GM12878 (cell line): Measurements from ENCODE around the gene PREB. TPM values are rescaled to one million over a fixed set of nuclear protein-coding genes. Genes with fewer than 3 reads are reported as not detected.

Experiments used
- ATAC-seq: fragments of 200-7000 bp; cut with Tn5 transposase; 3 replicates; pipeline ENCODE4 v1.9.1; 2020; ENCODE audit warnings: mild to moderate bottlenecking, moderate library complexity
- BruUV-seq: library from RNA; stranded (reverse); fragments of 400-500 nt; replicated peaks from 2 replicates; lab custom pipeline; 2021; lab: Mats Ljungman, UMichigan
- CTCF ChIA-PET: fragments of 300-600 bp; sonication (Branson Sonifier 250); formaldehyde crosslinking; extraction: SDS; loops from one replicate; lab custom pipeline; 2021; ENCODE audit warnings: inconsistent platforms; lab: Yijun Ruan, JAX
- POLR2A ChIA-PET: fragments of 350-600 bp; formaldehyde crosslinking; extraction: SDS; loops from one replicate; lab custom pipeline; 2021; ENCODE audit warnings: inconsistent platforms; lab: Charles Lee
- RAD21 ChIA-PET: fragments of 300-600 bp; sonication (Branson Sonifier 250); formaldehyde crosslinking; loops from one replicate; lab custom pipeline; 2023; ENCODE audit warnings: antibody characterized with exemption; ENCODE audit not compliant: unreplicated experiment; lab: Charles Lee
- SMC1A ChIA-PET: fragments of 300-600 bp; sonication (Branson Sonifier 250); formaldehyde crosslinking; loops from one replicate; lab custom pipeline; 2023; ENCODE audit not compliant: unreplicated experiment, uncharacterized antibody; lab: Charles Lee
- DNase-seq: peaks from one replicate; pipeline ENCODE4 v3.0.0-alpha.2; 2011; ENCODE audit warnings: low read depth, low spot score
- FAIRE-seq: peaks from 3 replicates; lab custom pipeline; 2011; peaks lifted over from hg19 to GRCh38; lab: Jason Lieb, UNC
- H2AFZ ChIP-seq: 2 replicates; pipeline ENCODE4 v1.6.0; 2011; ENCODE audit warnings: low read depth, low read length, control low read depth; ENCODE audit not compliant: control insufficient read depth
- H3K27ac ChIP-seq: 2 replicates; pipeline ENCODE4 v1.5.1; 2011; ENCODE audit warnings: control low read depth; ENCODE audit not compliant: control insufficient read depth, insufficient read depth
- H3K27me3 ChIP-seq, 2 experiments: replicated peaks in 1 of 2; 2 replicates each; pipeline versions ENCODE4 v1.6.0 to v1.6.1; 2011; ENCODE audit warnings: low read length in 1 of 2; ENCODE audit not compliant: control insufficient read depth in 2 of 2, insufficient read depth in 2 of 2
- H3K36me3 ChIP-seq, 2 experiments: 2 replicates each; pipeline ENCODE4 v1.5.1; 2011; ENCODE audit warnings: low read length in 1 of 2; ENCODE audit not compliant: control insufficient read depth in 2 of 2, insufficient read depth in 2 of 2
- H3K4me1 ChIP-seq: 2 replicates; pipeline ENCODE4 v1.6.1; 2011; ENCODE audit warnings: mild to moderate bottlenecking, low read length, moderate library complexity, mixed read lengths; ENCODE audit not compliant: control insufficient read depth, insufficient read depth
- H3K4me2 ChIP-seq: 2 replicates; pipeline ENCODE4 v1.6.0; 2011; ENCODE audit warnings: control low read depth; ENCODE audit not compliant: control insufficient read depth, insufficient read depth
- H3K4me3 ChIP-seq: fragments of 200-600 bp; sonication (generic); 2 replicates; pipeline ENCODE4 v1.5.1; 2016
- H3K79me2 ChIP-seq: 2 replicates; pipeline ENCODE4 v1.6.0; 2011; ENCODE audit warnings: low read length; ENCODE audit not compliant: control insufficient read depth, insufficient read depth
- H3K9ac ChIP-seq: 2 replicates; pipeline ENCODE4 v1.8.0; 2011; ENCODE audit warnings: low read length, control low read depth, mixed read lengths; ENCODE audit not compliant: control insufficient read depth, insufficient read depth
- H3K9me3 ChIP-seq: replicated peaks from 3 replicates; pipeline ENCODE4 v1.5.1; 2011; ENCODE audit warnings: mild to moderate bottlenecking, low read length; ENCODE audit not compliant: control insufficient read depth, insufficient read depth
- H4K20me1 ChIP-seq: 2 replicates; pipeline ENCODE4 v1.6.0; 2011; ENCODE audit not compliant: control insufficient read depth, insufficient read depth
- ASH2L ChIP-seq: fragments of 300-600, 200-600 bp; sonication (generic); IDR thresholded peaks from 2 replicates; pipeline ENCODE4 v1.6.1; 2017; ENCODE audit warnings: low read depth, mild to moderate bottlenecking, borderline replicate concordance
- BCL11A ChIP-seq: IDR thresholded peaks from 2 replicates; pipeline ENCODE4 v1.6.1; 2011; ENCODE audit warnings: low read depth, low read length
- CBX5 ChIP-seq: sonication (generic); IDR thresholded peaks from 2 replicates; pipeline ENCODE4 v1.6.1; 2016; ENCODE audit warnings: low read depth, moderate library complexity, mild to moderate bottlenecking, inconsistent platforms
- E2F4 ChIP-seq: IDR thresholded peaks from 2 replicates; pipeline ENCODE4 v1.6.1; 2012; ENCODE audit warnings: low read depth, low read length, improper control_type of control experiment
- ESRRA ChIP-seq: IDR thresholded peaks from 2 replicates; pipeline ENCODE4 v1.6.1; 2012; ENCODE audit warnings: mild to moderate bottlenecking, low read length, improper control_type of control experiment
- HDGF ChIP-seq: fragments of 450-650 bp; IDR thresholded peaks from 2 replicates; pipeline ENCODE4 v1.6.1; 2016; ENCODE audit warnings: antibody characterized with exemption
- MTA3 ChIP-seq: IDR thresholded peaks from 2 replicates; pipeline ENCODE4 v1.6.1; 2012; ENCODE audit warnings: low read length, inconsistent platforms, borderline replicate concordance
- NRF1 ChIP-seq: conservative IDR thresholded peaks from 2 replicates; pipeline ENCODE4 v1.6.1; 2011; ENCODE audit warnings: mild to moderate bottlenecking, low read depth, low read length, improper control_type of control experiment
- PKNOX1 ChIP-seq: fragments of 450-650 bp; IDR thresholded peaks from 2 replicates; pipeline ENCODE4 v1.6.1; 2016; ENCODE audit warnings: mild to moderate bottlenecking
- RFX5 ChIP-seq: IDR thresholded peaks from 2 replicates; pipeline ENCODE4 v1.6.1; 2011; ENCODE audit warnings: low read depth, low read length, improper control_type of control experiment
- WGBS: methylation state at CpG from one replicate; pipeline ENCODE4 v1.1.6; 2016; ENCODE audit warnings: low lambda C conversion rate; ENCODE audit not compliant: insufficient replicate concordance, insufficient coverage; ENCODE audit errors: missing lambda C conversion rate; 5-methylcytosine and 5-hydroxymethylcytosine counted together
- in situ Hi-C: fragments of 300-500 bp; cut with MboI; formaldehyde crosslinking; loops from 9 replicates; pipeline ENCODE4 v1.14.3; 2018; ENCODE audit warnings: mixed read lengths
- intact Hi-C: fragments of 100-400 bp; cut with micrococcal nuclease; formaldehyde crosslinking; loops from one replicate; pipeline ENCODE4 v1.14.2; 2022; ENCODE audit not compliant: unreplicated experiment
- polyA plus RNA-seq, 11 experiments: library from polyadenylated mRNA; depleted of rRNA in 4 of 11; unstranded in 6 of 11; stranded (reverse) in 5 of 11; fragments of >200 nt; fragmentation: Nextera tagmentation in 4 of 11; fragmentation: Illumina TruSeq in 1 of 11; extraction: Ambion mirVana in 4 of 11; extraction: Trizol in 1 of 11; gene quantifications; 1 replicate in 1 of 11; 2 replicates in 10 of 11; pipeline versions ENCODE4 v1.2.1 to v1.2.3, GENCODE V29; 2011 to 2016; ENCODE audit warnings: inconsistent platforms in 2 of 11, missing spikeins in 2 of 11, low read depth in 1 of 11
- total RNA-seq, 4 experiments: library from RNA; depleted of rRNA in 3 of 4; stranded (reverse); fragments of >200 nt in 3 of 4; fragmentation: Illumina TruSeq in 1 of 4; extraction: Trizol in 1 of 4; gene quantifications; 2 replicates each; pipeline versions ENCODE4 v1.2.1 to v1.2.3, GENCODE V29; 2013 to 2021
- TF ChIP-seq, protein P1 (sequence below): fragments of 450-650 bp; formaldehyde crosslinking; IDR thresholded peaks from 2 replicates; pipeline ENCODE4 v1.4.0; 2022; ENCODE audit warnings: mild to moderate bottlenecking, moderate library complexity
- TF ChIP-seq, protein P2 (sequence below): fragments of 450-650 bp; IDR thresholded peaks from 2 replicates; pipeline ENCODE4 v1.6.1; 2017; ENCODE audit warnings: mild to moderate bottlenecking
- TF ChIP-seq, protein P3 (sequence below): fragments of 450-650 bp; IDR thresholded peaks from 2 replicates; pipeline ENCODE4 v1.6.1; 2018; ENCODE audit warnings: borderline replicate concordance, mild to moderate bottlenecking; ENCODE audit not compliant: partially characterized antibody

Gene PREB
- total and polyA plus RNA-seq, 10 of the 15 experiments (the other 5 are each of a cell fraction or from before 2014, with no cell fraction given): 26.3 to 101 (median 52.7) TPM

DNA sequence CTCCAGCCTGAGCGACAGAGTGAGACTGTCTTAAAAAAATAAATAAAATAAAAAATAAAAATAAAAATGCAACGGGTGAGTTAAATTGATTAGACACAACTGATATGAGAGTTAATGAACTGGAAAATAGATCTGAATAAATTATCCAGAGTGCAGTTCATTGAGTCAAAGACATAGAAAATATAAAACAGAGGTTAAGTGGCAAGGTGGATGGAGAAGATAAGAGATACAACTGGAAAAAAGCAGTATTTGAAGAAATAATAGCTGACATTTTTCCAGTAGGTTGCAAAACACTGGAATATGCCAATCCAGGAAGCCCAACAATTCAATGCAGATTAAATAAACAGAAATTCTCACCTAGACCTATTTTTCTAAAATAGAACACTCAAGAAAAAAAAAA lies 26.2 kb downstream of the PREB start (continued):
- no peak for TF ChIP-seq RFX5
- no peak for TF ChIP-seq PKNOX1
- no peak for TF ChIP-seq CBX5
- TF ChIP-seq, protein P1, sequence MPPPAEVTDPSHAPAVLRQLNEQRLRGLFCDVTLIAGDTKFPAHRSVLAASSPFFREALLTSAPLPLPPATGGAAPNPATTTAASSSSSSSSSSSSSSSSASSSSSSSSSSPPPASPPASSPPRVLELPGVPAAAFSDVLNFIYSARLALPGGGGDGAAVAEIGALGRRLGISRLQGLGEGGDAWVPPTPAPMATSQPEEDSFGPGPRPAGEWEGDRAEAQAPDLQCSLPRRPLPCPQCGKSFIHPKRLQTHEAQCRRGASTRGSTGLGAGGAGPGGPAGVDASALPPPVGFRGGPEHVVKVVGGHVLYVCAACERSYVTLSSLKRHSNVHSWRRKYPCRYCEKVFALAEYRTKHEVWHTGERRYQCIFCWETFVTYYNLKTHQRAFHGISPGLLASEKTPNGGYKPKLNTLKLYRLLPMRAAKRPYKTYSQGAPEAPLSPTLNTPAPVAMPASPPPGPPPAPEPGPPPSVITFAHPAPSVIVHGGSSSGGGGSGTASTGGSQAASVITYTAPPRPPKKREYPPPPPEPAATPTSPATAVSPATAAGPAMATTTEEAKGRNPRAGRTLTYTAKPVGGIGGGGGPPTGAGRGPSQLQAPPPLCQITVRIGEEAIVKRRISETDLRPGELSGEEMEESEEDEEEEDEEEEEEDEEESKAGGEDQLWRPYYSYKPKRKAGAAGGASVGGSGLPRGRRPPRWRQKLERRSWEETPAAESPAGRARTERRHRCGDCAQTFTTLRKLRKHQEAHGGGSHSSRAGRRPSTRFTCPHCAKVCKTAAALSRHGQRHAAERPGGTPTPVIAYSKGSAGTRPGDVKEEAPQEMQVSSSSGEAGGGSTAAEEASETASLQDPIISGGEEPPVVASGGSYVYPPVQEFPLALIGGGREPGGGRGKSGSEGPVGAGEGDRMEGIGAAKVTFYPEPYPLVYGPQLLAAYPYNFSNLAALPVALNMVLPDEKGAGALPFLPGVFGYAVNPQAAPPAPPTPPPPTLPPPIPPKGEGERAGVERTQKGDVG (CRISPR knock-in tag): no peak
- no peak for TF ChIP-seq BCL11A

DNA sequence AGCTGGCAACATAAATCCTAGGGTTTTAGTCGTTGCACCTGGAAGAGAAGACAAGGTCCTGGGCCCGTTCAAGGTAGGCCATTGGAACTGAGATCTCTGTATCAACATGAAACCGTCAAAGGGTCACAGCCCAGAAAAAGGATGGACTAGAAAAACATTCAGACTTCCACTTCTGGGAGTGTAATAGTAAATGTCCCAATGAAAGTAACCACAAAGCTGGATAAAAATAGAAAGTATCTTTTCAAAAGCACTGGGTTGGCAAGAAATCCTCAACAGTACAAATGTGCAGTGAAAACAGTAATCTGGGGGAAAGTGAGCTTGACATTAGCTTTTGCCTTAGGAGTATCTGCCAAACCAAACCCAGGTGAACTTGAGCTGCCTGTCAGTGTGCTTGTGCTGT lies 28.5 kb downstream of the PREB start:
- WGBS: 49% methylated on average over 3 of the region's 3 CpGs
- H3K27me3 ChIP-seq: no peaks in the 10 kb centered on the region; a peak in 2 of 4 replicates
- H4K20me1 ChIP-seq: no peaks in the 10 kb centered on the region
- intact Hi-C loops: no loop called here
- H3K4me2 ChIP-seq: no peak overlapping the region
- ChIA-PET SMC1A (interaction anchor here (0.9 to 2.7 kb wide), 3 partner anchors 10 to 175 kb away, joined by 4 to 10 read pairs (median 6); partner anchors contain the start of gene TRIM54), RAD21 (no interaction called here), CTCF (interaction anchor here (0.6 to 3.1 kb wide), 6 partner anchors 9 to 197 kb away, joined by 3 to 13 read pairs (median 3); no protein-coding TSS in a partner anchor), POLR2A (no interaction called here)
- in situ Hi-C loops: no loop called here
- H2AFZ ChIP-seq: no peak overlapping the region
- FAIRE-seq: no peak
- no peak overlapping the region for H3K9ac ChIP-seq
- no peaks in the 10 kb centered on the region for H3K79me2 ChIP-seq
- H3K27ac ChIP-seq: no peak overlapping the region
- H3K36me3 ChIP-seq: no peaks in the 10 kb centered on the region
- BruUV-seq: no TSS peak
- no peak overlapping the region for H3K4me3 ChIP-seq
- no peaks in the 10 kb centered on the region for H3K9me3 ChIP-seq
- no peak for ATAC-seq
- no peak for DNase-seq
- H3K4me1 ChIP-seq: no peaks in the 10 kb centered on the region
- no peak for TF ChIP-seq MTA3
- no peak for TF ChIP-seq ASH2L
- TF ChIP-seq, protein P2, sequence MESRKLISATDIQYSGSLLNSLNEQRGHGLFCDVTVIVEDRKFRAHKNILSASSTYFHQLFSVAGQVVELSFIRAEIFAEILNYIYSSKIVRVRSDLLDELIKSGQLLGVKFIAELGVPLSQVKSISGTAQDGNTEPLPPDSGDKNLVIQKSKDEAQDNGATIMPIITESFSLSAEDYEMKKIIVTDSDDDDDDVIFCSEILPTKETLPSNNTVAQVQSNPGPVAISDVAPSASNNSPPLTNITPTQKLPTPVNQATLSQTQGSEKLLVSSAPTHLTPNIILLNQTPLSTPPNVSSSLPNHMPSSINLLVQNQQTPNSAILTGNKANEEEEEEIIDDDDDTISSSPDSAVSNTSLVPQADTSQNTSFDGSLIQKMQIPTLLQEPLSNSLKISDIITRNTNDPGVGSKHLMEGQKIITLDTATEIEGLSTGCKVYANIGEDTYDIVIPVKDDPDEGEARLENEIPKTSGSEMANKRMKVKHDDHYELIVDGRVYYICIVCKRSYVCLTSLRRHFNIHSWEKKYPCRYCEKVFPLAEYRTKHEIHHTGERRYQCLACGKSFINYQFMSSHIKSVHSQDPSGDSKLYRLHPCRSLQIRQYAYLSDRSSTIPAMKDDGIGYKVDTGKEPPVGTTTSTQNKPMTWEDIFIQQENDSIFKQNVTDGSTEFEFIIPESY: no peak
- TF ChIP-seq NRF1: no peak
- TF ChIP-seq ESRRA: no peak
- TF ChIP-seq RFX5: no peak
- no peak for TF ChIP-seq E2F4
- TF ChIP-seq, protein P3, sequence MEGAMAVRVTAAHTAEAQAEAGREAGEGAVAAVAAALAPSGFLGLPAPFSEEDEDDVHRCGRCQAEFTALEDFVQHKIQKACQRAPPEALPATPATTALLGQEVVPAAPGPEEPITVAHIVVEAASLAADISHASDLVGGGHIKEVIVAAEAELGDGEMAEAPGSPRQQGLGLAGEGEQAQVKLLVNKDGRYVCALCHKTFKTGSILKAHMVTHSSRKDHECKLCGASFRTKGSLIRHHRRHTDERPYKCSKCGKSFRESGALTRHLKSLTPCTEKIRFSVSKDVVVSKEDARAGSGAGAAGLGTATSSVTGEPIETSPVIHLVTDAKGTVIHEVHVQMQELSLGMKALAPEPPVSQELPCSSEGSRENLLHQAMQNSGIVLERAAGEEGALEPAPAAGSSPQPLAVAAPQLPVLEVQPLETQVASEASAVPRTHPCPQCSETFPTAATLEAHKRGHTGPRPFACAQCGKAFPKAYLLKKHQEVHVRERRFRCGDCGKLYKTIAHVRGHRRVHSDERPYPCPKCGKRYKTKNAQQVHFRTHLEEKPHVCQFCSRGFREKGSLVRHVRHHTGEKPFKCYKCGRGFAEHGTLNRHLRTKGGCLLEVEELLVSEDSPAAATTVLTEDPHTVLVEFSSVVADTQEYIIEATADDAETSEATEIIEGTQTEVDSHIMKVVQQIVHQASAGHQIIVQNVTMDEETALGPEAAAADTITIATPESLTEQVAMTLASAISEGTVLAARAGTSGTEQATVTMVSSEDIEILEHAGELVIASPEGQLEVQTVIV: no peak
- TF ChIP-seq HDGF: no peak
